ENCODE data around the gene ZNF319.

Gene ZNF319

GRCh38 chr16:57956924-57957672 is 43.4 kb downstream of the ZNF319 start:
- Histone ChIP-seq H3K9ac (ENCODE audit: low read depth, low read length) (no peak overlapping the region), H3K27me3 (ENCODE audit: insufficient read depth, low read length) (no peaks in the 10 kb centered on the region), H3K4me1 (ENCODE audit: insufficient read depth, low read length) (no peaks in the 10 kb centered on the region; the same call in 1 of the 2 replicates), H3K27ac (ENCODE audit: low read length) (no peak overlapping the region), H3K9me3 (ENCODE audit: insufficient read depth, low read depth, low read length) (no peaks in the 10 kb centered on the region), H3K36me3 (ENCODE audit: insufficient read depth, low read depth, low read length) (no peaks in the 10 kb centered on the region), H3K4me3 (ENCODE audit: low read length) (no peak overlapping the region)

DNA sequence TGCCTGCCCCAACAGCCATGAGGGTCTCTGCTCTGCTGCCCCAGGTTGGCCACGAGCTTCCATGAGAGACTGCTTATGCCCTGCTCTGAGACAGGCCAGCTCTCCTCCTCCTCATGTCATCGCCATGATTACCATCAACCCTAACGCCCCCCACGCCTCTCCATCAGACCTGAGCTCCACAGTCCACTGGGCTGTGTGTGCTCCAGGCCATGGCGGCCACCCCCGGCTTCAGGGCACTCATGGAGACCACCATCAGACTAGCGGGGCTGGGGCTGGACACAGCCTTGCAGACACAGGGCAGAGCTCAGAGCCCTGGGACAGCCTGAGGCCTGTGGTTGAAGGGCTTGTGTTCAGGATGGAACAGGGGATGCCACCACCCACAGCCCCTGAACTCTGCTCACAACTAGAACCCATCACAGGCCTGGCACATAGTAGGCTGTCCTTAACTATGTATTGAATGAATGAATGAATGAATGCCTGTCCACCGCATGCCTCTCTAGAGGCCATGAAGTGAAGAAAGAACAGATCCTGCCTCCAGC is 44.1 kb downstream of the ZNF319 start:
- H3K27me3 ChIP-seq (ENCODE audit: insufficient read depth, low read length), result no peaks in the 10 kb centered on the region
- H3K4me1 ChIP-seq (ENCODE audit: insufficient read depth, low read length), result no peaks in the 10 kb centered on the region; the same call in 1 of the 2 replicates
- H3K4me3 ChIP-seq (ENCODE audit: low read length), result no peak overlapping the region
- H3K9ac ChIP-seq (ENCODE audit: low read depth, low read length), result no peak overlapping the region
- no peaks in the 10 kb centered on the region for H3K36me3 ChIP-seq (ENCODE audit: insufficient read depth, low read depth, low read length)
- H3K27ac ChIP-seq (ENCODE audit: low read length), result no peak overlapping the region
- no peaks in the 10 kb centered on the region for H3K9me3 ChIP-seq (ENCODE audit: insufficient read depth, low read depth, low read length)

DNA sequence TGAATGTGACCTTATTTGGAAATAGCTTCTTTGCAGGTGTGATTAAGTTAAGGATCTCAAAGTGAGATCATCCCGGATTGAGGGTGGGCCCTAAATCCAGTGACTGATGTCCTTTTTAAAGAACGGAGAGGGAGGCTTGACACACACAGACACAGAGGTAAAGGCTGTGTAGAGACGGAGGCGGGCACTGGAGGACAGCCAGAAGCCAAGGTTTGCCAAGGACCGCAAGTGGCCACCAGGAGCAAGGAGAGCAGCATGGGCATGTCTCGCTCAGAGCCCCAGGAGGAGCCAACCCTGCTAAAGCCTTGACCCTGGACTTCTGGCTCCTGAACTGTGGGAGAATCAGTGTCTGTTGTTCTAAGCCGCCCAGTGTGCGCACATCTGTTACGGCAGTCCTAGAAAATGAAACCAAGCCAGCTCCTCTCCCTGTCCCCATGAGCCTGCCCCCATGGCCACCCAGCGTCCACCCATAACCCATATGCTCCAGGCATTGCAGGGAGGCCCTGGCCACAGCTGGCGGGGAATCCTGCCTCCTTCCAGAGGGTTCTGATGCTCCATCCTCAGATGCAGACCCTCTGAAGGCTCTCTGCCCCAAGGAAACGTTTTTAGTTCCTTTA is 44.8 kb downstream of the ZNF319 start:
- Histone ChIP-seq H3K4me3 (ENCODE audit: low read length) (no peak overlapping the region), H3K27ac (ENCODE audit: low read length) (no peak overlapping the region)

GRCh38 chr16:57953857-57954256 is 46.6 kb downstream of the ZNF319 start:
- Histone ChIP-seq H3K9me3 (ENCODE audit: insufficient read depth, low read depth, low read length) (no peaks in the 10 kb centered on the region), H3K36me3 (ENCODE audit: insufficient read depth, low read depth, low read length) (no peaks in the 10 kb centered on the region)

More for the DNA sequence above, 44.8 kb downstream of the ZNF319 start:
- Histone ChIP-seq H3K9me3 (ENCODE audit: insufficient read depth, low read depth, low read length) (no peaks in the 10 kb centered on the region), H3K4me1 (ENCODE audit: insufficient read depth, low read length) (no peaks in the 10 kb centered on the region; the same call in 1 of the 2 replicates), H3K27me3 (ENCODE audit: insufficient read depth, low read length) (no peaks in the 10 kb centered on the region), H3K36me3 (ENCODE audit: insufficient read depth, low read depth, low read length) (no peaks in the 10 kb centered on the region), H3K9ac (ENCODE audit: low read depth, low read length) (no peak overlapping the region)

DNA sequence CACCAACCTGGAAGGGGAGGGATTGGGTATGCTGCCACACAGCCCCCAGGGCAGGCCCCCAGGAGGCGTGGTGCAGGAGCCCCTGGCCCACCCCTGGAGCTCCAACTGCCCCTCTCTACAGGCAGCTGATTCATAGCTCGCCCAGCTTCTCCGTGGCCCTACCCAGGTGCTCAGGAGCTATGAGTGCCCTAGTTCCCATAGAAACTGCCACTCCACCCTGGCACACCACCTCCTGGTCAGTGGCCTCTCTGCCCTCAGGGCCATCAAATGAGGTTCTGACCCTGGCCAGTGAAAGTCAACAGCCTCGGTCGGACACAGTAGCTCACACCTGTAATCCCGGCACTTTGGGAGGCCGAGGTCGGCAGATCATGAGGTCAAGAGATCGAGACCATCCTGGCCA is 47.6 kb downstream of the ZNF319 start:
- no peaks in the 10 kb centered on the region for H3K36me3 ChIP-seq (ENCODE audit: insufficient read depth, low read depth, low read length)
- H3K4me3 ChIP-seq (ENCODE audit: low read length), result no peak overlapping the region
- no peaks in the 10 kb centered on the region for H3K9me3 ChIP-seq (ENCODE audit: insufficient read depth, low read depth, low read length)
- no peaks in the 10 kb centered on the region for H3K27me3 ChIP-seq (ENCODE audit: insufficient read depth, low read length)
- no peaks in the 10 kb centered on the region; the same call in 1 of the 2 replicates for H3K4me1 ChIP-seq (ENCODE audit: insufficient read depth, low read length)
- no peak overlapping the region for H3K9ac ChIP-seq (ENCODE audit: low read depth, low read length)
- H3K27ac ChIP-seq (ENCODE audit: low read length), result no peak overlapping the region

More at GRCh38 chr16:57953857-57954256, 46.6 kb downstream of the ZNF319 start:
- Histone ChIP-seq H3K27me3 (ENCODE audit: insufficient read depth, low read length) (no peaks in the 10 kb centered on the region), H3K27ac (ENCODE audit: low read length) (no peak overlapping the region), H3K4me1 (ENCODE audit: insufficient read depth, low read length) (no peaks in the 10 kb centered on the region; the same call in 1 of the 2 replicates), H3K4me3 (ENCODE audit: low read length) (no peak overlapping the region), H3K9ac (ENCODE audit: low read depth, low read length) (no peak overlapping the region)

DNA sequence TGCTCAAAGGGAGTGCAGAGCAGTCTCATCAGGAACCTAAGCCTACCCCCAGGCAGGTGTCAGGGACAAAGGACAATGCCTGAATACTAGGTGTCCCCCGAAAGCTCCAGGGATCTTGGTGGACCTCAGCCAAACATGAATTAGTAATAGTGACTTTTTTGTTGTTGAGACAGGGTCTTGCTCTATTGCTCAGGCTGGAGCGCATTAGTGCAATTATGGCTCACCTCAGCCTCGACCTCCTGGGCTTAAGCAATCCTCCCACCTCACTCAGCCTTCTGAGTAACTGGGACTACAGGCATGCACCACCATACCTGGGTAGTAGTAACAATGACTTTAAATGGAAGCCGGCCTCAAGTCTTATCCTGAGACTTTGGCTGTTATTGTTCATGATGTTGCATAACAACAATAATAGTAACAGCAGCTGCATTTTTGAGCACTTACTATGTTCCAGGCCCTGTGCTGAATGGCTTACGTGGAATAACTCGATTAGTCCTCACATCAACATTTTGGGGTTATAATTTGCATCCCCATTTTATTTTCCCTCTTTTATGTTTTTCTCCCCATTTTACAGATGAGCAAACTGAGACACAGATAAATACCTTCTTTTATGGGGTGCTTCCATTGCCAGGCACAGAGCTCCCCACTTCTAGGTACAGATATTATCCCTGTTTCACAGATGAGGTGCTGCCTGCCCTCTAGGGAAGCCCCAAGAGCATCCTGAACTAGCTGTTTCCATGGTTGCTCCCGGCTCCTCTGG is 49.1 kb downstream of the ZNF319 start:
- no peak overlapping the region for H3K27ac ChIP-seq (ENCODE audit: low read length)
- H3K9me3 ChIP-seq (ENCODE audit: insufficient read depth, low read depth, low read length), result no peaks in the 10 kb centered on the region
- H3K4me1 ChIP-seq (ENCODE audit: insufficient read depth, low read length), result no peaks in the 10 kb centered on the region; the same call in 1 of the 2 replicates
- no peak overlapping the region for H3K9ac ChIP-seq (ENCODE audit: low read depth, low read length)
- no peaks in the 10 kb centered on the region for H3K36me3 ChIP-seq (ENCODE audit: insufficient read depth, low read depth, low read length)
- H3K27me3 ChIP-seq (ENCODE audit: insufficient read depth, low read length), result no peaks in the 10 kb centered on the region
- no peak overlapping the region for H3K4me3 ChIP-seq (ENCODE audit: low read length)

DNA sequence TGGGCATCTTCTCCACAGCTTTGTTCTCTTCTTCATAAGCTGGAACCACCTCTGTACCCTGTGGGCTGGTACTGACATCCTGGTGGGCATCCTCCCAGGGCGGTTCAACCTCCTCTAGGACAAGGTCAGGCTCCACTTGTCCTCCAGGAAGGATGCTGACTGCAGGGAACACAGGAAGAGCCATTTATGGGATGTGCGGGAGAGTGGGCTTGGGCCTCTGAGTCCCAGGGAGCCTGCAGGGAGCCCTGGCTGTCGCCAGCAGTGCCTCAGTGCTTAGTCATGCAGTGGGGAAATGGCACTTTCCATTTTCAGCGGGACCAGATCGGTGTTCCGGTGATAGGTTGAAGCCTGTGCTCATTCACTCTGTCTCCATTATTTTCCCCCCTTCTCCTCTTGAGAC is 50.1 kb downstream of the ZNF319 start:
- Histone ChIP-seq H3K27ac (ENCODE audit: low read length) (no peak overlapping the region), H3K27me3 (ENCODE audit: insufficient read depth, low read length) (no peaks in the 10 kb centered on the region), H3K4me3 (ENCODE audit: low read length) (no peak overlapping the region), H3K9me3 (ENCODE audit: insufficient read depth, low read depth, low read length) (no peaks in the 10 kb centered on the region), H3K4me1 (ENCODE audit: insufficient read depth, low read length) (no peaks in the 10 kb centered on the region; the same call in 1 of the 2 replicates), H3K36me3 (ENCODE audit: insufficient read depth, low read depth, low read length) (no peaks in the 10 kb centered on the region), H3K9ac (ENCODE audit: low read depth, low read length) (no peak overlapping the region)

- Histone ChIP-seq H3K9me3 (ENCODE audit: insufficient read depth, low read depth, low read length) (no peaks in the 10 kb centered on the region), H3K27me3 (ENCODE audit: insufficient read depth, low read length) (no peaks in the 10 kb centered on the region), H3K9ac (ENCODE audit: low read depth, low read length) (no peak overlapping the region), H3K4me1 (ENCODE audit: insufficient read depth, low read length) (no peaks in the 10 kb centered on the region; the same call in 1 of the 2 replicates), H3K4me3 (ENCODE audit: low read length) (no peak overlapping the region), H3K36me3 (ENCODE audit: insufficient read depth, low read depth, low read length) (no peaks in the 10 kb centered on the region), H3K27ac (ENCODE audit: low read length) (no peak overlapping the region)
These were observed 50.8 kb downstream of the ZNF319 start for GRCh38 chr16:57949595-57950238.

DNA sequence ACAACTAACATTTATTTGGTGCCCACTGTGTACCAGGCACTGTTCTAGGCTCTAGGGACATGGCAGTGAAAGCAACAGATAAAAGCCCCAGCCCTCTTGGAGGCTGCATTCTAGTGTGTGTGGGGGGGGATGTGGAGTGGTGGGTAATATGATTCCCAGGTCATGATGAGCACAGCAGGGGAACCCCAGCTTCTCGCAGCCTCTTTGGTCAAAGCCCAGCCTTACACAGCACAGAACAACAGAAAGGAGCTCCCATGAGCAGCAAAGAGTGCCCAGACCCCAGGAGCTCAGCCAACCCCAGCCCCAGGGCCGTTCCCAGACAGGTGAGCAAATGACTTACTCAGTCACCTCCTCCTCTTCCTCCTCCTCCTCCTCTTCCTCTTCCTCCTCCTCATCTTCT is 51.5 kb downstream of the ZNF319 start:
- no peaks in the 10 kb centered on the region for H3K9me3 ChIP-seq (ENCODE audit: insufficient read depth, low read depth, low read length)
- no peaks in the 10 kb centered on the region for H3K27me3 ChIP-seq (ENCODE audit: insufficient read depth, low read length)
- H3K27ac ChIP-seq (ENCODE audit: low read length), result no peak overlapping the region
- no peak overlapping the region for H3K4me3 ChIP-seq (ENCODE audit: low read length)
- no peak overlapping the region for H3K9ac ChIP-seq (ENCODE audit: low read depth, low read length)
- H3K4me1 ChIP-seq (ENCODE audit: insufficient read depth, low read length), result no peaks in the 10 kb centered on the region; the same call in 1 of the 2 replicates
- no peaks in the 10 kb centered on the region for H3K36me3 ChIP-seq (ENCODE audit: insufficient read depth, low read depth, low read length)

DNA sequence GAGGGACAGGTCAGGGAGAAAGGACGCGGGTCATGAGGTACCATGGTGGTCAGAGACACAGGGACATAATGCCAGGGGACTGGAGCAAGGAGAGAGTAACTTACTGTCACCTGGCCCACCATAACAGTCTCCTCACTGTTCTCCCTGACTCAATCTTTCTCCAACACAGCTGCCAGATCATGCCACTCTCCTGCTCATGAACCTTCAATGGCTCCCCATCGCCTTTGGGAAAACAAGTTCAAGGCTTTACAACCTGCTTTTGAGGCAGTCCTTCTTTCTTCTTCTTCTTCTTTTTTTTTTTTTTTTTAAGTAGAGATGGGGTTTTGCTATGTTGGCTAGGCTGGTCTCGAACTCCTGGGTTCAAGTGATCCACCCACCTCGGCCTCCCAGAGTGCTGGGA is 52.4 kb downstream of the ZNF319 start:
- Histone ChIP-seq H3K27ac (ENCODE audit: low read length) (no peak overlapping the region), H3K9me3 (ENCODE audit: insufficient read depth, low read depth, low read length) (no peaks in the 10 kb centered on the region), H3K36me3 (ENCODE audit: insufficient read depth, low read depth, low read length) (no peaks in the 10 kb centered on the region)

DNA sequence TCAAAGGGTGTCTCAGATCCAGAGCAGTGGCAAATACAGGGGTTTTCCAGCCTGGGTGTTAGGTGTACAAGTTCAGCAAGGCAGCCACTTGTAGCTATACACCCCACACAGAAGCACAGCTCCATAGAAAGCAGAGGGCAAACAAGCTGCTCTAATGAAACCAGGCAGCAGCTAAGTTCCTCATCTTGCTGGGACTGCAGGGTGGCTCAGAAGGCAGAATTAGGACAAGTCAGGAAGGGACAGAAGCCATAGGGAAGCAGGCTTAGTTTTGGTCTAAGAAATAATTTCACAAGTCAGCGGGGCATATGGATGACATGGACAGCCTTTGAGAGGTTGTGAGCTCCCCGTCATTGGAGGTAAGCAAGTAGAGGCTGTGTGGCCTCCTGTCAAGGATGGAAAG is 53.2 kb downstream of the ZNF319 start:
- Histone ChIP-seq H3K9me3 (ENCODE audit: insufficient read depth, low read depth, low read length) (no peaks in the 10 kb centered on the region), H3K4me1 (ENCODE audit: insufficient read depth, low read length) (no peaks in the 10 kb centered on the region; the same call in 1 of the 2 replicates), H3K9ac (ENCODE audit: low read depth, low read length) (no peak overlapping the region), H3K36me3 (ENCODE audit: insufficient read depth, low read depth, low read length) (no peaks in the 10 kb centered on the region), H3K27ac (ENCODE audit: low read length) (no peak overlapping the region), H3K4me3 (ENCODE audit: low read length) (no peak overlapping the region), H3K27me3 (ENCODE audit: insufficient read depth, low read length) (no peaks in the 10 kb centered on the region)

More for the DNA sequence above, 52.4 kb downstream of the ZNF319 start:
- Histone ChIP-seq H3K4me1 (ENCODE audit: insufficient read depth, low read length) (no peaks in the 10 kb centered on the region; the same call in 1 of the 2 replicates), H3K4me3 (ENCODE audit: low read length) (no peak overlapping the region), H3K27me3 (ENCODE audit: insufficient read depth, low read length) (no peaks in the 10 kb centered on the region), H3K9ac (ENCODE audit: low read depth, low read length) (no peak overlapping the region)

Measured in iPS-20b (cell line).